K562 (cell line): ENCODE data around the gene KCNK4. TPM values are rescaled to one million over a fixed set of nuclear protein-coding genes. Genes with fewer than 3 reads are reported as not detected.

Experiments
- GABPB1 ChIP-seq: sonication (generic); formaldehyde crosslinking; IDR thresholded peaks from 2 replicates; pipeline ENCODE4 v1.8.0; 2022; ENCODE audit warnings: mild to moderate bottlenecking, missing genetic modification reagents
- ID3 ChIP-seq, 2 experiments: fragments of 250-450 bp in 1 of 2; fragments of 450-650 bp in 1 of 2; sonication (Bioruptor Pico) in 1 of 2; IDR thresholded peaks; 2 replicates each; pipeline versions ENCODE4 v1.6.1 to v1.8.0; 2016 to 2021; ENCODE audit warnings: mild to moderate bottlenecking in 2 of 2, moderate library complexity in 2 of 2, missing compliant biosample characterization in 1 of 2, missing genetic modification characterization in 1 of 2
- KAT7 ChIP-seq: sonication (generic); formaldehyde crosslinking; IDR thresholded peaks from 2 replicates; pipeline ENCODE4 v1.8.0; 2022; ENCODE audit warnings: missing genetic modification reagents, mild to moderate bottlenecking, borderline replicate concordance
- NR2C1 ChIP-seq, 2 experiments: fragments of 450-650 bp; IDR thresholded peaks; 2 replicates each; pipeline ENCODE4 v1.6.1; 2017; ENCODE audit warnings: mild to moderate bottlenecking in 2 of 2, antibody characterized with exemption in 1 of 2, inconsistent platforms in 1 of 2, missing compliant biosample characterization in 1 of 2, missing genetic modification characterization in 1 of 2
- REST ChIP-seq, 2 experiments: fragments of 450-650 bp; formaldehyde crosslinking in 1 of 2; IDR thresholded peaks; 2 replicates each; pipeline versions ENCODE4 v1.4.0 to v1.6.1; 2014 to 2020; ENCODE audit warnings: mild to moderate bottlenecking in 2 of 2, borderline replicate concordance in 1 of 2, low read depth in 1 of 2
- SNAPC5 ChIP-seq: fragments of 250-450 bp; sonication (Bioruptor Pico); IDR thresholded peaks from 2 replicates; pipeline ENCODE4 v1.8.0; 2021; ENCODE audit warnings: moderate library complexity, mild to moderate bottlenecking, inconsistent platforms
- SRF ChIP-seq, 2 experiments: fragments of 250-450, 450-650 bp in 1 of 2; sonication (Bioruptor Pico) in 1 of 2; sonication (generic) in 1 of 2; formaldehyde crosslinking; IDR thresholded peaks; 2 replicates each; pipeline versions ENCODE4 v1.5.0 to v1.5.1; 2020 to 2022; ENCODE audit warnings: mild to moderate bottlenecking in 1 of 2, missing genetic modification reagents in 1 of 2
- ZNF280B ChIP-seq: fragments of 250-450 bp; sonication (Bioruptor Pico); IDR thresholded peaks from 2 replicates; pipeline ENCODE4 v1.5.1; 2021; ENCODE audit warnings: mild to moderate bottlenecking
- ZNF398 ChIP-seq: fragments of 250-450 bp; sonication (Bioruptor Pico); IDR thresholded peaks from 2 replicates; pipeline ENCODE4 v1.8.0; 2021; ENCODE audit warnings: moderate library complexity, mild to moderate bottlenecking, inconsistent platforms
- polyA plus RNA-seq, 8 experiments: library from polyadenylated mRNA; depleted of rRNA in 4 of 8; stranded (reverse) in 5 of 8; unstranded in 3 of 8; fragments of >200 nt; fragmentation: Nextera tagmentation in 2 of 8; fragmentation: Illumina TruSeq in 1 of 8; extraction: Ambion mirVana in 2 of 8; extraction: Trizol in 1 of 8; gene quantifications; 2 replicates each; pipeline versions ENCODE4 v1.2.1 to v1.2.3, GENCODE V29; 2011 to 2014; ENCODE audit warnings: inconsistent platforms in 1 of 8, missing spikeins in 1 of 8
- total RNA-seq, 7 experiments: library from RNA; depleted of rRNA in 6 of 7; stranded (reverse); fragments of >200 nt in 6 of 7; fragmentation: Illumina TruSeq in 2 of 7; extraction: Trizol in 2 of 7; gene quantifications; 2 replicates each; pipeline versions ENCODE4 v1.2.1 to v1.2.3, GENCODE V29; 2011 to 2021; ENCODE audit warnings: low replicate concordance in 1 of 7

The KCNK4 gene
- total and polyA plus RNA-seq, 9 of the 15 experiments (the other 6 are each of a cell fraction or from before 2014, with no cell fraction given): not detected

- no peak for TF ChIP-seq REST (IDR thresholded peaks at IDR 0.05; ENCODE audit: borderline replicate concordance)
- peak; percentile 62; the same call in 1 of the 2 replicates for TF ChIP-seq REST (CRISPR knock-in tag; IDR thresholded peaks at IDR 0.05; ENCODE audit: low read depth)
- no peak; the same call in 1 of the 2 replicates for TF ChIP-seq KAT7 (CRISPR knock-in tag)
- peak; percentile 26 for TF ChIP-seq GABPB1 (CRISPR knock-in tag)
- no peak for TF ChIP-seq SNAPC5
- TF ChIP-seq ZNF280B (CRISPR knock-in tag): no peak
- TF ChIP-seq ZNF398 (CRISPR knock-in tag): no peak
- peak; percentile 74 for TF ChIP-seq NR2C1 (IDR thresholded peaks at IDR 0.05)
- TF ChIP-seq NR2C1 (tag; IDR thresholded peaks at IDR 0.05): peak; percentile 83
- no peak for TF ChIP-seq SRF (CRISPR knock-in tag; IDR thresholded peaks at IDR 0.05)
- TF ChIP-seq ID3 (CRISPR knock-in tag; IDR thresholded peaks at IDR 0.05): no peak
- 0 out of 2 replicates have a peak, but pooled peaks have one; percentile 23 for TF ChIP-seq ID3 (tag; IDR thresholded peaks at IDR 0.05)
Observed at GRCh38 chr11:64284962-64285884, 5.9 kb upstream of the KCNK4 start, which contains the start of gene GPR137 (continued).
